Fibroblast of the aortic adventitia (primary cell): Measurements from ENCODE around the gene ZSCAN10. TPM values are rescaled to one million over a fixed set of nuclear protein-coding genes. Genes with fewer than 3 reads are reported as not detected.

Source experiments
- DNase-seq: peaks from one replicate; pipeline ENCODE4 v3.0.0-alpha.2; 2010; ENCODE audit warnings: low read depth
- H3K4me3 ChIP-seq: 2 replicates; pipeline ENCODE4 v1.5.1; 2011; ENCODE audit warnings: low read depth, mild to moderate bottlenecking, control low read depth, low read length, moderate library complexity
- total RNA-seq: library from RNA; depleted of rRNA; stranded (reverse); fragments of >200 nt; gene quantifications from 2 replicates; pipeline ENCODE4 v1.2.3, GENCODE V29; 2012; ENCODE audit warnings: low replicate concordance
- TF ChIP-seq, protein P1 (sequence below): IDR thresholded peaks from 2 replicates; pipeline ENCODE4 v1.5.1; 2011; ENCODE audit warnings: mild to moderate bottlenecking, low read length, control low read depth, inconsistent platforms; ENCODE audit not compliant: insufficient read depth

The ZSCAN10 gene
- total RNA-seq, 1 donor: not detected

- TF ChIP-seq, protein P1, sequence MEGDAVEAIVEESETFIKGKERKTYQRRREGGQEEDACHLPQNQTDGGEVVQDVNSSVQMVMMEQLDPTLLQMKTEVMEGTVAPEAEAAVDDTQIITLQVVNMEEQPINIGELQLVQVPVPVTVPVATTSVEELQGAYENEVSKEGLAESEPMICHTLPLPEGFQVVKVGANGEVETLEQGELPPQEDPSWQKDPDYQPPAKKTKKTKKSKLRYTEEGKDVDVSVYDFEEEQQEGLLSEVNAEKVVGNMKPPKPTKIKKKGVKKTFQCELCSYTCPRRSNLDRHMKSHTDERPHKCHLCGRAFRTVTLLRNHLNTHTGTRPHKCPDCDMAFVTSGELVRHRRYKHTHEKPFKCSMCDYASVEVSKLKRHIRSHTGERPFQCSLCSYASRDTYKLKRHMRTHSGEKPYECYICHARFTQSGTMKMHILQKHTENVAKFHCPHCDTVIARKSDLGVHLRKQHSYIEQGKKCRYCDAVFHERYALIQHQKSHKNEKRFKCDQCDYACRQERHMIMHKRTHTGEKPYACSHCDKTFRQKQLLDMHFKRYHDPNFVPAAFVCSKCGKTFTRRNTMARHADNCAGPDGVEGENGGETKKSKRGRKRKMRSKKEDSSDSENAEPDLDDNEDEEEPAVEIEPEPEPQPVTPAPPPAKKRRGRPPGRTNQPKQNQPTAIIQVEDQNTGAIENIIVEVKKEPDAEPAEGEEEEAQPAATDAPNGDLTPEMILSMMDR: no peak
- no peak overlapping the region for H3K4me3 ChIP-seq
- DNase-seq: no peak
Observed at GRCh38 chr16:3063625-3064386, 35.3 kb downstream of the ZSCAN10 start.

DNA sequence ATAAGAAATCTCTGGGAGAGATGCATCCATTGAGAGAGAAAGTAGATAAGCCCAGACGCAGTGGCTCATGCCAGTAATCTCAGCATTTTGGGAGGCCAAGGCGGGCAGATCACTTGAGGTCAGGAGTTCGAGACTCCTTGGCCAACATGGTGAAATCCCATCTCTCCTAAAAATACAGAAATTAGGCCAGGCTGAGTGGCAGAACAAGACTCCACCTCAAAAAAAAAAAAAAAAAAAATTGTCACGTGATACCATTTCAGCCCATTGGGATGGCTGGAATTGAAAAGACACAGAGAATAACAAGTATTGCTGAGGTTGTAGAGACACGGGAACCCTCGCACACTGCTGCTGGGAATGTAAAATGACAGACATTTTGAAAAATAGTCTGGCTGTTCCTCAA, 36.5 kb downstream of the ZSCAN10 start:
- TF ChIP-seq, protein P1: no peak
- no peak overlapping the region for H3K4me3 ChIP-seq
- no peak for DNase-seq

DNA sequence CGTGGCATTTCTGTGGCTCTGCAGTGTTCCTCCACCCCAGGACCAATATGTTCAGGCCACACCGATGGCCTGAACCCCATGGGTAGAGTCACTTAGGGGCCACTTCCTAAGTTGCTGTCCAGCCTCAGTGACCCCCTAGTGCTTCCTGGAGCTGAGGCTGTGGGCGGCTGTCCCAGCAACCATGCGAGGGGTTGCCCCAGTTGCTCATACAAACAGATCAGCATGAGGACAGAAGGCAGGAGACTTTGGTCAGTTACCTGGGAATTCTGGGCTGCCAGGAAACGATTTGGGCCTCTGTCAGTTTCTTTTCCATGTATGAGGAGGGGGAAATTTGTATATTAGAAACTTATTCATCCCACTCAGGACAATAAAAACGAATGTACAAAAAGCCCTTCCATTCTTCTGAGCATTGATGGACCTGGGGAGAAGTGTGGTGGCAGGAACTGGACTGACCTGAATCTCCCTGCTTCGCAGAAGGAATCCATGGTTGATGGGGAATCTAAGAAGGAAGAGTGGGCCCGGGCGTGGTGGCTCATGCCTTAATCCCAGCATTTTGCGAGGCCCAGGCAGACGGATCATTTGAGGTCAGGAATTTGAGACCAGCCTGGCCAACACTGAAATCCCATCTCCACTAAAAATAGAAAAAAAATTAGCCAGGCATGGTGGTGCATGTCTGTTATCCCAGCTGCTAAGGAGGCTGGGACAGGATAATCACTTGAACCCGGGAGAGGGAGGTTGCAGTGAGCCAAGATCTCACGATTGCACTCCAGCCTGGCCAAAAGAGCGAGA, 38.6 kb downstream of the ZSCAN10 start:
- no peak overlapping the region for H3K4me3 ChIP-seq
- TF ChIP-seq, protein P1: no peak
- no peak for DNase-seq

GRCh38 chr16:3059723-3060242, 39.3 kb downstream of the ZSCAN10 start:
- TF ChIP-seq, protein P1: no peak

GRCh38 chr16:3059041-3059722, 39.9 kb downstream of the ZSCAN10 start:
- H3K4me3 ChIP-seq: peak overlapping the region; percentile 87
- DNase-seq: peak; percentile 82
- TF ChIP-seq, protein P1: peak; percentile 65

More at GRCh38 chr16:3059723-3060242, 39.3 kb downstream of the ZSCAN10 start:
- peak overlapping the region; percentile 87 for H3K4me3 ChIP-seq
- no peak for DNase-seq
